Ureter (tissue), 1 donor: ENCODE measurements around the gene AP1G1. TPM values are rescaled to one million over a fixed set of nuclear protein-coding genes. Genes with fewer than 3 reads are reported as not detected.
"Not testable (repeated sequence)": the region's sequence is repeated elsewhere in the genome, so short reads cannot be mapped to it uniquely, and the experiment has no call there.

Experiments
- DNase-seq: peaks from one replicate; pipeline ENCODE4 v3.0.0-alpha.2; 2020; ENCODE audit warnings: low spot score
- total RNA-seq: library from RNA; stranded (reverse); gene quantifications from one replicate; pipeline ENCODE4 v1.2.4, GENCODE V29; 2023
- donor health status: DM: yes; HTN: yes; CAD: no.

Gene AP1G1
- total RNA-seq, 1 donor from 2014 or later, result 117 TPM

- no peak for DNase-seq
Observed at GRCh38 chr16:71703333-71703732, 105.3 kb downstream of the AP1G1 start.

GRCh38 chr16:71700831-71701230 lies 107.8 kb downstream of the AP1G1 start:
- no peak for DNase-seq

- no peak for DNase-seq
Observed at GRCh38 chr16:71698491-71698890, 110.1 kb downstream of the AP1G1 start.

GRCh38 chr16:71693164-71693563 lies 115.5 kb downstream of the AP1G1 start:
- DNase-seq, result no peak

- DNase-seq, result no peak
Observed at GRCh38 chr16:71689901-71690300, 118.7 kb downstream of the AP1G1 start.

GRCh38 chr16:71687861-71688260 lies 120.8 kb downstream of the AP1G1 start:
- no peak for DNase-seq

- not testable (repeated sequence) for DNase-seq
Observed at GRCh38 chr16:71684280-71684679, 124.4 kb downstream of the AP1G1 start.

GRCh38 chr16:71681360-71681759 lies 127.3 kb downstream of the AP1G1 start:
- DNase-seq, result no peak

Other genes starting within 250 kb of the AP1G1 start
- 0.26 TPM for gene TAT, start 231.7 kb downstream of the AP1G1 start, total RNA-seq
- 12.5 TPM for gene MARVELD3, start 182.7 kb downstream of the AP1G1 start, total RNA-seq
- 8.2 TPM for gene PHLPP2, start 84.1 kb downstream of the AP1G1 start, total RNA-seq
- 28.5 TPM for gene ATXN1L, start 37.1 kb upstream of the AP1G1 start, total RNA-seq
- gene ZNF821, start 75.3 kb upstream of the AP1G1 start, total RNA-seq, result 5.7 TPM
- gene IST1, start 86.7 kb upstream of the AP1G1 start, total RNA-seq, result 176 TPM
- 0.52 TPM for gene PKD1L3, start 191.6 kb upstream of the AP1G1 start, total RNA-seq
- gene DHODH, start 199.9 kb upstream of the AP1G1 start, total RNA-seq, result 15.8 TPM
- 3.9 TPM for gene HP, start 245.7 kb upstream of the AP1G1 start, total RNA-seq